ENCODE data around the gene PLPP1. TPM values are rescaled to one million over a fixed set of nuclear protein-coding genes. Genes with fewer than 3 reads are reported as not detected.
A peak's percentile ranks its signal among the peaks of the same experiment; 100 is the strongest.
"Not testable (repeated sequence)": the region's sequence is repeated elsewhere in the genome, so short reads cannot be mapped to it uniquely, and the experiment has no call there.

Gene PLPP1
- total RNA-seq, 2 experiments from 2014 or later, result 6.7 to 7.2 TPM

GRCh38 chr5:55540024-55540423 is 5.3 kb upstream of the PLPP1 start:
- CTCF ChIA-PET, result no interaction called here
- H3K27ac Mint-ChIP-seq, result no peak overlapping the region
- peaks cover 36% of the 10 kb centered on the region for H3K4me1 Mint-ChIP-seq (ENCODE audit: low read depth)
- H3K4me3 Mint-ChIP-seq, result no peak overlapping the region
- no peaks in the 10 kb centered on the region for H3K9me3 Mint-ChIP-seq
- H3K36me3 Mint-ChIP-seq, result no peaks in the 10 kb centered on the region
- DNase-seq, result no peak
- H3K27me3 Mint-ChIP-seq, result no peaks in the 10 kb centered on the region
- intact Hi-C loops (cut with micrococcal nuclease), result no loop called here
- POLR2A ChIA-PET, result no interaction called here

DNA sequence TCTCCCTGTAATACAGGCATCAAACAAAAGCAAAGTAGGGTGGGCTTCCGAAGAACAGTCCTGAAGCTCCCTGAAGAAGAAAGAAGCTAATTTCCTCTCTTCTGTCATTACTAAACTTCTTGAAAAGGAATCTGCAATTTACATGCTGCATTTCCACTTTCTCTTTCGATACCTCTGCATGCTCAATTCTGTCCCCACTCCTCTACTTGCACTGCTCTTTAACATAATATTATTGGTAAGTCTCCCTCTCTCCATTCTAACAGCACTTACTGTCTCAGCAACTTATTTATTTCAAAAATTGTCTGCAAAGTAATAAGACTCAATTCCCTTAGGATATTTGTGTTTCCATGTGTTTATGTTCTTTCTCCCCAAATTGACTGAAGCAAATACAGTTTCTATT is 3.9 kb upstream of the PLPP1 start:
- intact Hi-C loops (cut with micrococcal nuclease), result loop anchor here (1.0 to 10.0 kb wide), 4 partner anchors 69 to 366 kb away; partner anchors contain the start of gene CDC20B
- H3K4me3 Mint-ChIP-seq, result no peak overlapping the region
- ChIA-PET POLR2A (no interaction called here), CTCF (no interaction called here)
- no peak overlapping the region for H3K27ac Mint-ChIP-seq
- no peaks in the 10 kb centered on the region for H3K9me3 Mint-ChIP-seq
- H3K4me1 Mint-ChIP-seq (ENCODE audit: low read depth), result peaks cover 40% of the 10 kb centered on the region
- DNase-seq, result no peak
- no peaks in the 10 kb centered on the region for H3K36me3 Mint-ChIP-seq
- no peaks in the 10 kb centered on the region for H3K27me3 Mint-ChIP-seq

GRCh38 chr5:55537315-55537714 is 2.6 kb upstream of the PLPP1 start:
- H3K36me3 Mint-ChIP-seq, H3K4me3 Mint-ChIP-seq, POLR2A ChIA-PET, CTCF ChIA-PET, H3K27me3 Mint-ChIP-seq, DNase-seq, H3K27ac Mint-ChIP-seq, H3K9me3 Mint-ChIP-seq: not testable (repeated sequence)
- peaks cover 45% of the 10 kb centered on the region for H3K4me1 Mint-ChIP-seq (ENCODE audit: low read depth)
- intact Hi-C loops (cut with micrococcal nuclease), result loop anchor here (5.0 to 10.0 kb wide), 3 partner anchors 70 to 365 kb away; partner anchors contain the start of gene CDC20B

- Mint-ChIP-seq H3K27ac (peak overlapping the region; percentile 77), H3K27me3 (no peaks in the 10 kb centered on the region), H3K4me3 (peak overlapping the region; percentile 85), H3K36me3 (no peaks in the 10 kb centered on the region), H3K4me1 (ENCODE audit: low read depth) (peaks cover 30% of the 10 kb centered on the region), H3K9me3 (no peaks in the 10 kb centered on the region)
- intact Hi-C loops (cut with micrococcal nuclease), result loop anchor here (2.0 to 10.0 kb wide), 4 partner anchors 72 to 459 kb away; partner anchors contain the start of genes CDC20B and IL6ST
- ChIA-PET CTCF (interaction anchor here (0.5 kb wide), 1 partner anchor 545 kb away, joined by 3 read pairs; no protein-coding TSS in a partner anchor), POLR2A (interaction anchor here (1.3 kb wide), 1 partner anchor 79 kb away, joined by 3 read pairs; no protein-coding TSS in a partner anchor)
- DNase-seq, result no peak
Observed at GRCh38 chr5:55535199-55535905, 588 bp upstream of the PLPP1 start.

DNA sequence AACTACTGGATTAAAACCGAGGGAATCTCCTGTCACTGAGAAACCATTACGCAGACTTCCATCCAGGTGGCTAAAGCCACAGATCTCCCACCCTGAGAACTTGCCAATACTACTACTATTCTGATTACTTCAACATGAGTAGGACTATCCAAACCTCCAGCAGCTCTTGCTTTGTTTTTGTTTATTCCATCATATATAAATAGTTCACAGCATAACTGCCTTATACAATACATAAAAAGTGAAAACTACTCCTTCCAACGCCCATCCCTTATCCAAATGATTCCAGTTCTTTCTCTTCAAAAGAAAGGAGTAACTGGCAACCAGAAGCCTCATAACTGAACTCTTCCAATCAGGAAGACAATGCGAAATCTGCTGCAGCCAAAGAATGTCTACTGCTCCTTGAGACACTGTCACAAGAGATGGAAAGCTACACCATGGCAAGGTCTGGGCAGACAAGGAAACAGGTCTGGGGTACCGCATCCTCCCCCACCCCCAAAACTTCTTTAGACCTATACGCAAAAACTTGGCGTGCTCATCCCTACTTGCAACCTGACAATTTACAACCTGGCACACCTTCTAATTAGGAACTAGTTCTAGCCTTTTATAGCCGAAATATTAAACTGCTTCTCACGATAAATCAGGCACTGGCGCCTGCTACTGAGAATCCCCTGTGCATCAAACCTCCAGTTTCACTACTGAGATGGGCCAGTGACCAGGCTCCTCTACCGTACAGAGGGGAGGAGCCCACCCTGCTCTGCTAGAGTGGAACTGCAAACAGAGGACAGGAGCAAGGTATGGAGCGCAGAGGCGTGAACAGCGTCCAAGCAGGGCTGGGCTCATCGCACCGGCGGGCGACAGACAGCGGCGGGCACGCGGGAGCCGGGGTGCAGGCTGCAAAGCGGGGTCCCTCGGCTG is 986 bp downstream of the PLPP1 start:
- Mint-ChIP-seq H3K27me3 (no peaks in the 10 kb centered on the region), H3K4me1 (ENCODE audit: low read depth) (peaks cover 22% of the 10 kb centered on the region), H3K4me3 (peak overlapping the region; percentile 85), H3K27ac (peak overlapping the region; percentile 33), H3K36me3 (no peaks in the 10 kb centered on the region), H3K9me3 (no peaks in the 10 kb centered on the region)
- POLR2A ChIA-PET, result interaction anchor here (1.3 kb wide), 1 partner anchor 77 kb away, joined by 3 read pairs; no protein-coding TSS in a partner anchor
- CTCF ChIA-PET, result no interaction called here
- DNase-seq, result no peak
- intact Hi-C loops (cut with micrococcal nuclease), result loop anchor here (1.0 to 10.0 kb wide), 3 partner anchors 112 to 461 kb away; partner anchors contain the start of gene IL6ST

DNA sequence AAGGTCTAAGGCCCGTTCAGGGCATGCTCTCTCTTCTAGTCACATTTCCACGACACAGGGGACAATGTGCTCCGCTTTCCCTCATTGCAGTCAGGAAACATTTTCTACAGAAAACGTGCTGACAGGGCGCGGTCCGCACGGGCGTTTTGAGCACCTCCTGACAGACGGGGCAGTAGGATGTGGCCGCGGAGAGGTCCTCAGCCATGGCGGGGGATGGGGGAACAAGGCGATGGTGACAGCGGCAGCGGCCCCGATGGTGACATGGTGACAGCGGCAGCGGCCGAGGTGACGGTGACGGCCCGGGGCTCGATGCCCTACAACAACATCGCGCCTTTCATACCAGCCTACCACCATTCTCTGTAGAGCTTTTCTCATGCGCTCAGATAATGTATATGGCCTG is 4.1 kb downstream of the PLPP1 start:
- CTCF ChIA-PET, result no interaction called here
- POLR2A ChIA-PET, result no interaction called here
- Mint-ChIP-seq H3K36me3 (no peaks in the 10 kb centered on the region), H3K27ac (no peak overlapping the region), H3K27me3 (no peaks in the 10 kb centered on the region), H3K4me1 (ENCODE audit: low read depth) (peaks cover 16% of the 10 kb centered on the region), H3K4me3 (no peak overlapping the region), H3K9me3 (no peaks in the 10 kb centered on the region)
- DNase-seq, result no peak
- intact Hi-C loops (cut with micrococcal nuclease), result loop anchor here (10.0 kb wide), 1 partner anchor 164 kb away; no protein-coding TSS in a partner anchor

- no peak for DNase-seq
- intact Hi-C loops (cut with micrococcal nuclease), result no loop called here
- ChIA-PET CTCF (no interaction called here), POLR2A (no interaction called here)
- Mint-ChIP-seq H3K4me3 (no peak overlapping the region), H3K27ac (no peak overlapping the region), H3K4me1 (ENCODE audit: low read depth) (peaks cover 12% of the 10 kb centered on the region), H3K27me3 (no peaks in the 10 kb centered on the region), H3K9me3 (no peaks in the 10 kb centered on the region), H3K36me3 (no peaks in the 10 kb centered on the region)
Observed at GRCh38 chr5:55524816-55525215, 9.9 kb downstream of the PLPP1 start.

- H3K4me3 Mint-ChIP-seq, result no peak overlapping the region
- DNase-seq, result no peak
- H3K27ac Mint-ChIP-seq, result no peak overlapping the region
- ChIA-PET POLR2A (no interaction called here), CTCF (interaction anchor here (1.3 kb wide), 1 partner anchor 169 kb away, joined by 3 read pairs; no protein-coding TSS in a partner anchor)
- intact Hi-C loops (cut with micrococcal nuclease), result no loop called here
- no peaks in the 10 kb centered on the region for H3K36me3 Mint-ChIP-seq
- H3K9me3 Mint-ChIP-seq, result no peaks in the 10 kb centered on the region
- H3K4me1 Mint-ChIP-seq (ENCODE audit: low read depth), result peaks cover 12% of the 10 kb centered on the region
- no peaks in the 10 kb centered on the region for H3K27me3 Mint-ChIP-seq
Observed at GRCh38 chr5:55523293-55523692, 11.5 kb downstream of the PLPP1 start.

- CTCF ChIA-PET, result interaction anchor here (1.2 kb wide), 1 partner anchor 170 kb away, joined by 3 read pairs; no protein-coding TSS in a partner anchor
Observed at GRCh38 chr5:55521881-55522280, 12.9 kb downstream of the PLPP1 start.

DNA sequence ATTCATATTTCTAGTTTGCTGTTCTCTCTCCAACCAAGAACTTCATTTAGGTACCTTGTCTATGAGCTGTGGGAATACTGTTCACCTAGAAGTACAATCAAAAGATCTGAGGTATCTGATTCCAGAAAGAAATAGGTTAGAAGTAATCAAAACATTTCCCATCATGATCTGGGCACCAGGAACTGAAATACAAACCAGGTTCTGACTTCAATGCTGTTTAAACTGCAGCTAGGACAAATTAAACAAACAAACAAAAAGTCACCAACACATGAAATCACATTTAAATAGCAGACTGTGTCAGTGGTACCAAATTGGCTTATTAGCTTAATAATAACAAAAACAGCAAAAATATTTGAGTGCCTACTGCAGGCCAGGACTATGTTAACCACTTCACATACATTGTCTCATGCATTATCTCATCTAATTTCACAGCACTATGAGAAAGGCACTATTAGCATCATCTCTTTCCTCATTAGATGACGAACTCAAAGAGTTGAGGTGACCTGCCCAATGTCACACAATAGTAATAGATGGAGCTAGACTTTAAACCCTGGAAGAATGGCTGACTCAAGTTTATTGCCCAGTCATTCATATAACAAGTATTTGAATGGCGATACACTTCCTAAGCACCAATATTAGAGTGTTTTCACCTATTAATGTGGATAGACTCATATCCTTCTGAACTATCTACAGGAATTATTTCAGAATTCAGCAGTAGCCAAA is 14.5 kb downstream of the PLPP1 start:
- no peak for DNase-seq
- Mint-ChIP-seq H3K36me3 (peaks cover 1% of the 10 kb centered on the region), H3K4me1 (ENCODE audit: low read depth) (peaks cover 11% of the 10 kb centered on the region), H3K9me3 (no peaks in the 10 kb centered on the region), H3K27ac (no peak overlapping the region), H3K27me3 (no peaks in the 10 kb centered on the region), H3K4me3 (no peak overlapping the region)
- CTCF ChIA-PET, result no interaction called here
- intact Hi-C loops (cut with micrococcal nuclease), result no loop called here
- POLR2A ChIA-PET, result no interaction called here

More at GRCh38 chr5:55521881-55522280, 12.9 kb downstream of the PLPP1 start:
- Mint-ChIP-seq H3K4me3 (no peak overlapping the region), H3K36me3 (peaks cover 1% of the 10 kb centered on the region), H3K9me3 (no peaks in the 10 kb centered on the region), H3K4me1 (ENCODE audit: low read depth) (peaks cover 12% of the 10 kb centered on the region), H3K27me3 (no peaks in the 10 kb centered on the region), H3K27ac (no peak overlapping the region)
- intact Hi-C loops (cut with micrococcal nuclease), result no loop called here
- POLR2A ChIA-PET, result no interaction called here
- no peak for DNase-seq

DNA sequence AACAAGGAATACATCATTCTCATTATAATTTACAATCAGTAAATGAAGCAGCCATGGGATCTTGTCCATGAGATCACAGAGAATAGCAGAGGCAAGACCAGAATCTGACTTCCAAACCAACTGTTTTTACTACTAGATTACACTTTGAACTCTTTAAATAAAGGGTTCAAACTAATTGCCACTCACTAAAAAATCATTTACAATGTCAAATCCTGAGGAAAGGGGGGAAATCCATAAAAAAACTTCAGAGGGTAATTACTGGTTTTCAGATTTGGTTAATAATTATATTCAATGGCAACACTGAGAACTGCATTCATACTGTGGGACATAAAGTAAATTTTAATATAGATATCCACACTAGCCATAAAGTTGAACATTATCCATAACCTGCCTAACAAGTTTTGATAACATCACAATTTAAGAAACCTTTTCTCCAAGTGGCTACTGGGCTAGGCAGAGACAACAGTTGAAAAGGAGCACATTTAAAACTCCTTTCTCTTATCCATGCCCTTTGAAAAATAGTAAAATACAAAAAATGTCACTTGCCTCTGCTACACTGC is 15.9 kb downstream of the PLPP1 start:
- POLR2A ChIA-PET, result no interaction called here
- CTCF ChIA-PET, result no interaction called here
- Mint-ChIP-seq H3K4me1 (ENCODE audit: low read depth) (peaks cover 3% of the 10 kb centered on the region), H3K27ac (no peak overlapping the region), H3K9me3 (no peaks in the 10 kb centered on the region), H3K4me3 (no peak overlapping the region), H3K36me3 (peaks cover 1% of the 10 kb centered on the region), H3K27me3 (no peaks in the 10 kb centered on the region)
- DNase-seq, result no peak
- intact Hi-C loops (cut with micrococcal nuclease), result no loop called here

Data from activated CD4-positive, alpha-beta memory T cell treated with anti-CD3 and anti-CD28 coated beads for 36 hours (primary cell).